NB4 (cell line): ENCODE measurements around the gene SAE1.

ENCODE experiments used
- MAX ChIP-seq: IDR thresholded peaks from 2 replicates; pipeline ENCODE4 v1.6.1; 2011; ENCODE audit warnings: low read depth, low read length
- POLR2A ChIP-seq: IDR thresholded peaks from 2 replicates; pipeline ENCODE4 v1.6.1; 2011; ENCODE audit warnings: mild to moderate bottlenecking; ENCODE audit not compliant: insufficient read length; ENCODE audit errors: extremely low read depth
- TF ChIP-seq, protein P1 (sequence below): IDR thresholded peaks from one replicate; pipeline ENCODE4 v1.5.1; 2012; ENCODE audit warnings: low read depth, low read length

GRCh38 chr19:47143322-47144073, 12.9 kb downstream of the SAE1 start:
- TF ChIP-seq, protein P1, sequence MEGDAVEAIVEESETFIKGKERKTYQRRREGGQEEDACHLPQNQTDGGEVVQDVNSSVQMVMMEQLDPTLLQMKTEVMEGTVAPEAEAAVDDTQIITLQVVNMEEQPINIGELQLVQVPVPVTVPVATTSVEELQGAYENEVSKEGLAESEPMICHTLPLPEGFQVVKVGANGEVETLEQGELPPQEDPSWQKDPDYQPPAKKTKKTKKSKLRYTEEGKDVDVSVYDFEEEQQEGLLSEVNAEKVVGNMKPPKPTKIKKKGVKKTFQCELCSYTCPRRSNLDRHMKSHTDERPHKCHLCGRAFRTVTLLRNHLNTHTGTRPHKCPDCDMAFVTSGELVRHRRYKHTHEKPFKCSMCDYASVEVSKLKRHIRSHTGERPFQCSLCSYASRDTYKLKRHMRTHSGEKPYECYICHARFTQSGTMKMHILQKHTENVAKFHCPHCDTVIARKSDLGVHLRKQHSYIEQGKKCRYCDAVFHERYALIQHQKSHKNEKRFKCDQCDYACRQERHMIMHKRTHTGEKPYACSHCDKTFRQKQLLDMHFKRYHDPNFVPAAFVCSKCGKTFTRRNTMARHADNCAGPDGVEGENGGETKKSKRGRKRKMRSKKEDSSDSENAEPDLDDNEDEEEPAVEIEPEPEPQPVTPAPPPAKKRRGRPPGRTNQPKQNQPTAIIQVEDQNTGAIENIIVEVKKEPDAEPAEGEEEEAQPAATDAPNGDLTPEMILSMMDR: no peak
- TF ChIP-seq POLR2A (no peak), MAX (no peak)
